HL-60/S4 treated with retinoic acid at 250 ng/mL for 4 days and 3 days (cell line): Measurements from ENCODE around the gene IL16.

Experiments used
- in situ Hi-C: fragments of 300-500 bp; cut with MboI; formaldehyde crosslinking; loops from 2 replicates; pipeline ENCODE4 v1.7.0; 2022; ENCODE audit warnings: low sequenced_read_pairs

IL16 gene

GRCh38 chr15:81303244-81304225, 106.9 kb downstream of the IL16 start:
- in situ Hi-C loops, result no loop called here

DNA sequence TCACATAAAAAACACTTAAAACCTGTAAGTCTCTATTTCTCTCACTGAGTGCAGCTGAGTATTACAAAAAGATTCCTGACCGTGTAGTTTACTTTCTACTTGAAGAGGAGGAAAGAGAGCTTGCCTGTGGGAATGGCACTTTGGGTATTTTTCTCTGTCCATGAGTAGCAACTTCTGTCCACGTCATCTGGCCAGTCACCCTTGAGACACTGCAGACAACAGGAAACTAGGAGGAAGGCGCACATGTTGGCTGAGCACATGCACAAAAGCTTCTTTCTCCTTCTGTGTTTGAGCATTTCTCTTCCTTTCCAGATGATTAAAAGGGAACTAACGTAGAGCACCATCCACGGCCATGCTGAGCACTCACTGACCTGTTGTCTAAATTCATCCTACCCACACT, 107.5 kb downstream of the IL16 start:
- in situ Hi-C loops, result no loop called here

DNA sequence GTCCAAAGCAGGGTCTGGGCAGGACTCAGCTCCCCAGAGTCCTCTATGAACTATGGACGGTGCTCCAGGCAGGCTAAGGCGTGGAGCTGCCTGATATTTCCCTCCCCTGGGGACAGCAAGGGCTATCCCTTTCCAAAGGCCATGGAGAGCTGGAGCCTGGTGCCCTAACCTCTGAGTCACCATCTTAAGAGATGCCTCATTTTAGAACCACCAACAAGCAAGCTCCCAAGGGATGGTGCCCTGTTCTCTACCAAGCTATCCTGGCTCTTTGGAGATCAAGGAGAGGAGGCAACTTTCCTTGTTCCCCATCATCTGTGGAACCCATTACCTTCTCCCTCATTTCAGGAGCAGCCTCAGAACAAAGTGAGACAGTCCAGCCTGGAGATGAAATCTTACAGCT, 111.6 kb downstream of the IL16 start:
- in situ Hi-C loops, result no loop called here

- in situ Hi-C loops, result no loop called here
Observed at GRCh38 chr15:81309647-81310450, 113.2 kb downstream of the IL16 start.

GRCh38 chr15:81310480-81310879, 113.8 kb downstream of the IL16 start:
- in situ Hi-C loops, result no loop called here

DNA sequence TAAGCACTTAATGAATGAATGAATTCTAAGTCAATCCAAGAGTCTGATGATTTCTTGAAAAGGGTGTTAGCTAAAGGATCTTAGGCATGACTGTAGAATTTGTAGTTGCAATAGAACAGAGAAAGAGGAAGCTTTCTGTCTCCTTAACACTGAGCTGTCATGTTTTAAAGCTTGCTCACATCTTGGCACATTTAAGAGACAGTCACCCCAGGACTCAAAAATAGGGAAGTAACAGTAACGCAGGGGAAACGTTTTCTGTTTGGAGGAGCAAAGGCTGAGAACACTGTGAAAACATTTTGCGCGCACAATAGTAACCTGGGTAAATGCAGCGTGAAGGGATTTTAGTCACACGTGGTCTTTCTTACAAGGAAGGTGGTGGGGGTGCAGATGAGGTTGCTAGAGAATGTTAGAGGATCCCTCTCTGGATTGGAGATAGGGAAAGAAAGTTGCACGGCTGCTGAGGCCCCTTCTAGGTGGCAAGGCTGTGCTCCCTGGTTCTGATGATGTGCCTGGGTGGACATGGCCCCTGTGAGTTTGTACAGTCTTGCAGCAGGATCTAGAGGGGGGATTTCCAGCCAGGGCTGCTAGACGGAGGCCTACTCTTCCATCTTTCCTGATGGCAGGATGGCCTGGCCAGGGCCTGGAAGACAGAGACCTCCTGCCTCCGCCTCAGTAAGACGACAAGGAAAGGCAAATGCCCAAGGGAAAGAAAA, 115.2 kb downstream of the IL16 start:
- in situ Hi-C loops, result no loop called here

DNA sequence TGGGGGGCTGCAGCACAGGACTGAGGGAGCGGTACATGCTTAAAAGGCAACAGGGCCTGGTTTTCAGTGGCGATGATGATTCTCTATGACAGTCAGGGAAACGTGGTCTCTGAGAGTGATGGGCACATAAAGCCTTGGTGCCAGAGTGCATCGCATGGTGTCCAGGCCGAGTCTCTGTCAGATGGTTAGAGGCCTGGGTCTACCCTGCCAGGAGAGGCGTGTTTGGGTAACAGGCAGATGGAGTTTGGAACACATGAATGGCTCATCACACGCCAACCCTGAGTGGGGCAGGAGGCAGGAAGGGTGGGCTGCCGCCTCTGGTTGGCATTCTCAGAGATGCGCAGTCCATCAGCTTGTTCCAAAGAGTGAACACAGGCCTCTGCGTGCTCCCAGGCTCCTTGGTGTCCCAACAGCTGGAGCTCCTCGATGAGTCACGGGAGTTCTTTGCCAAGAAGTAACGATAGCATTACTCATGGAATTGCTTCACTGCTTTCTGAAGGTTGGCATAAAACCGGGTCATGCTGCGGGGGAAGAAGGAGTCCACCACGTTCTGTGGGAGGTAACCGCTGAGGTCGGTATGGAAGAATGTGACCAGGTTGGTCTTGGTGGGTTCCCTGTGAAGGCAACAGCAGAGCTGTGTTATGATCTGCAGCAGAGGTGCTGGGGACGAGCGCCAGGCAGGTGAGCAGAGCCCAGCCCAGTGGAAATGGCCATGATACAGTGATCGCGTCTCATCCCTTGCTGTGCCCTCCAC, 116.3 kb downstream of the IL16 start:
- in situ Hi-C loops, result no loop called here

GRCh38 chr15:81313686-81314085, 117.0 kb downstream of the IL16 start:
- in situ Hi-C loops, result no loop called here

GRCh38 chr15:81314378-81314777, 117.7 kb downstream of the IL16 start:
- in situ Hi-C loops, result no loop called here

- in situ Hi-C loops, result no loop called here
Observed at GRCh38 chr15:81315452-81316175, 118.9 kb downstream of the IL16 start.

DNA sequence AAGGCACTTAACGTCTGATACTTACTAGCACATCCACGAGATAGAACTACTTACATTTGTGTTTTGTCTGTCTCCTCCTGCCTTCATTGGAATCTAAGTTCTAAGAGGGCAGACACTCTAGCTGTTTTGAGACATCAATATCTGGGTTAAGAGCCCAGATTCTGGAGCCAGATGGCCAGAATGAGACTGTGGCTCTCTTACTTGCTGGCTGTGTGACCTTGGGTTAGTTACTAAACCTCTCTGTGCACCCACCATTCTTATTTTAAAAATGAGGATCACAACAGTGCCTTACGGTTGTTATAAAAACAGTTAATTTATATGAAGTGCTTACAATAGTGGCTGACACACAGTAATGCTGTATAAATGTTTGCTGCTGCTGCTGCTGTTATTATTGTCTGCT, 119.6 kb downstream of the IL16 start:
- in situ Hi-C loops, result no loop called here

DNA sequence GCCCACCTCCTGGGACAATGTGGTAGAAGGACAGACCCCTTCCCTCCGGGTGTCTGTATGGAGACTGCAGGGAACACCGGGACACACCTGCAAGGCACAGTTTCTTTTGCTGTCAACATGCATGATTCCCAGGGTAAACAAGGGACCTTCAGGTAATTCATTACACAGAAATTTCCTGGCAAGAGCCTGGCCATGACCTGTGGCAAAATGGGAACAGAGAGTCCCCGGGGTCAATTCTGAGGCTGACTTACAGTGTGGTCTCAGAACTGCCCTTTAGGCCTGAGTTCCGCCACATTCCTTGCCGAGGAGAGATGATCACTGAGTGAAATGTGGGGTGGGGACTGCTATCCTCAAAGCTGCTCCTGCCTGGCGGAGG, 121.0 kb downstream of the IL16 start:
- in situ Hi-C loops, result no loop called here

DNA sequence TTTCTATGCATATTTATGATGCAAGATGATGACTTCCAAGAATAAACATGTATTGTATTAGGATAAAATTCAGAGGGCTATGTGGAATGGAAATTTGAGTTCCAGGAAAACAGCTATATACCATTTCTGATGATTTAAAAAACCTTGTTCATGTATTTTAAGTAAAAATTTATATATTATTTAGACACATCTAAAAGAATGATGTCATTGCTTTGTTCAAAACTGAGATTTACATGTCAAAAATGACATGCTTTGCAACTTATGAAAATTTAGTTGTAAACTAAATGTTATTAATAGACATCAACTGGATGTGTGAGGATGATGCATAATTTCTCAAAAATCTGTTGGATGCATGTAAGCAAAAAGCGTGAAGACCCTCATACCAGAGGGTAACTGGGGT, 125.0 kb downstream of the IL16 start:
- in situ Hi-C loops, result no loop called here

- in situ Hi-C loops, result no loop called here
Observed at GRCh38 chr15:81322676-81323253, 126.1 kb downstream of the IL16 start.

DNA sequence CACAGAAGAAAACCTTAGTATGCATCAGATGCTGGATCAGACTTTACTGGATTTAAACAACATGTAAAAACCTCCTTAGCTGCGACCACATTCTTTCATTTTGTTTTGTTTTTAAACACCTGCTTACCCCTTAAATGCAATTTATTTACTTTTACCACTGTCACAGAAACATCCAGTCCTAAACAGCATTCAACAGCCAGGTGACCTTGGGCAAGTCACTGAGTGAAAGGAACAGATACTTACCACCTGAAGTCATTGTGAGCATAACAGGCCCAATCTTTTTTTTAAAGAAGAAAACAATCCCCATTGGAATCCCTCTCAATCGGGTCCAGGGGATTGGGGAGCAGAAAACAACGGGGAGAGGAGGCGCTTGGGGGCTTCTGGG, 126.9 kb downstream of the IL16 start:
- in situ Hi-C loops, result no loop called here

DNA sequence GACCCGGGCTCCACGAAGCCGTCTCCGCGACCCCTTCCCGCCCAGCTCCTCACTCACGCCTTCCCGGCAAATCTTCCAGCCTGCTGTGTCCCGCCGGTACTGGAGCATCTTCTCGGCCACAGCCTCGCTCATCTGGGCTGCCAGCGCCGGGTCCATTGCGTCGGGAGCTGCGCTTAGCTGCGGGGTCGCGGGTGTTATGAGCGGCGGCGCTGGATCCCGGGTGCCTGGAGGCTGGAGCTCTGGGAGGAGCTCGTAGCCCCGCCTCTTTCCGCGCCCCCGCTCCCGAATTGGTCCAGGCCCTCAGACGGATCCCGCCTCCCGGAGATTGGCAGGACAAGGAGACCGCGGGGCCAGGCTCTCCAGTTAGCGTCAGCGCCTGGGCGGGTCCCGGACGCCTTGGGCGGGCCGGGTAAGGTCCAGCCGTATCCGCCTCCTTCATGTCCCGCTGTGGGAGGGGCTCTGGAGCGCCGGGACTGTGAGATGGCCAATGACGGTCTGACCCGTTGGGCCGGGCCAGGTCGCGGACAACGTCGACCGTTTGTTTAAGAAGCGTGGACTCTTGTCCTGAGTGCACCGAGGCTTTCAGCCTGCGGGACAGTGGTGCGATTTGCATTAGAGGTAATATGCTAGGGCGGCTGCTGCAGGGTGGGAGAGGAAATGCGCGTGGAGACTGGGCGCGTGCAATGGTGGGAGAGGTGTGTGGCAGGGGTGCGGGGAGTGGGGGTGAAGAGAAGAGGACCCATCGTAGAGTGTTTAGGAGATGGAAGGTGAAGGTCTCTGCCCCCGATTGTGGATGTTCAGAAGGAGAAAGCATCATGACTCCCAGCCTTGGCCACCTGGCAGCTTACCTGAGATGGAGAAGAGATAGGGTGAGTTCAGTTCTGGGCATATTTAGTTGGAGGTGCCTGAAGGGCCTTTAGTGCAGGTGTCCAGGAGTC, 127.5 kb downstream of the IL16 start, which contains the start of gene STARD5:
STARD5 (minus strand) TSS at position 198 of the 938 bp plus-strand sequence; CDS start at position 156, 42 bp downstream.
- in situ Hi-C loops, result no loop called here

GRCh38 chr15:81326466-81327212, 130.0 kb downstream of the IL16 start:
- in situ Hi-C loops, result no loop called here

DNA sequence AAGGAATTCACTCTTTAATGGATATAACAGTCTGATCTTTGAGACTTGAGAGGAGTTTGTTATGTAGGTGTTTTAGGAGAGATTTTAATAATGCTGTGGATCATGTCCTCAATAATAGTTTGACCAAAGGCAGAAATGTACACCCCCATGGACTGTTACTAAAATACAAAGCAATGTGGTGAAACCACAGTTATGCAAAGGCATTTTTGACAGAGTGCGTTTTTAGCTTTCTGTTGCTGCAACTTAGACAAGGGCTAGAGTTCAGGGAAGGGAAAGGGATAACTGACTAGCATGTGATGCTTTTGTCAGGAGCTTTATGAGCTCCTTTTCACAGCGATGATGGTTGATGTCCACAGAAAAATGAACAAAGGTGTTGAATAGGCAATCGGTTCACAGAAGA, 130.8 kb downstream of the IL16 start:
- in situ Hi-C loops, result no loop called here
